ENCODE measurements around the gene GSTM3. TPM values are rescaled to one million over a fixed set of nuclear protein-coding genes. Genes with fewer than 3 reads are reported as not detected.

The GSTM3 gene
- total RNA-seq, 1 donor from 2014 or later, result 55.2 TPM

DNA sequence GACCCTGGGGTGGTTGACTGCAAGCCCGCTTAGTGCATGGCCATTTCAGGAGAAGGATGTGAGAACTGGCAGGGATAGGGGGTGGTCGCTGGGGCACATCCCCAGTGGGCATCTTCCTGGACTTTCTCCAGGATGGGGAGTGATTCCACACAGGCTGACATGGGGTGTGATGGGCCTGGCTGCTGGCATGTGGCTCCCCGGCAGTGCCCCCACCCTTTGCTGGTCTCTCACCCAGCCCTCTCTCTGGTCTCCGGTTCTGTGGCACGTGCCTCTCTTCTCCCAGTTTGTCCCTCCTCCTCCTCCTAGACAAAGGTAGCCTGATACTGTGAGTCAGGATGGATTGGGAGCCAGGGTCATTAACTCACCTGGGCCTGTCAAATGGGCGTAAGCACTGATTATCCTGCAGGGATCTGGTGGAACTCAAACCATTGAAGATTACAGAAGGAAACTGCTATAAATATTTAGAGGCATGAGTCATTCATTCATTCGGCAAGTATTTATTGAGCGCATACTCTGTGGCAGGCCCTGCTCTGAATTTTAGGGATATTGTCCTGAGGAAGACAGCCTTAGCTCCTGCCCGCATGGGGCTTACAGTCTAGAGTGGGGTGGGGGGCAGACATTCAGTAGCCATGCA, 46.5 kb upstream of the GSTM3 start:
- no peaks in the 10 kb centered on the region for H3K9me3 Mint-ChIP-seq
- peaks cover 91% of the 10 kb centered on the region for H3K4me1 Mint-ChIP-seq
- H3K27ac Mint-ChIP-seq, result peak overlapping the region; percentile 96
- H3K36me3 Mint-ChIP-seq, result no peaks in the 10 kb centered on the region
- no peaks in the 10 kb centered on the region for H3K27me3 Mint-ChIP-seq (ENCODE audit: low read depth)
- no peak overlapping the region for H3K4me3 Mint-ChIP-seq
- peak in 1 of 2 experiments; percentile 9 for DNase-seq (ENCODE audit: low spot score in 2 of 2, unreplicated experiment in 2 of 2)
- TF ChIP-seq, protein P1, sequence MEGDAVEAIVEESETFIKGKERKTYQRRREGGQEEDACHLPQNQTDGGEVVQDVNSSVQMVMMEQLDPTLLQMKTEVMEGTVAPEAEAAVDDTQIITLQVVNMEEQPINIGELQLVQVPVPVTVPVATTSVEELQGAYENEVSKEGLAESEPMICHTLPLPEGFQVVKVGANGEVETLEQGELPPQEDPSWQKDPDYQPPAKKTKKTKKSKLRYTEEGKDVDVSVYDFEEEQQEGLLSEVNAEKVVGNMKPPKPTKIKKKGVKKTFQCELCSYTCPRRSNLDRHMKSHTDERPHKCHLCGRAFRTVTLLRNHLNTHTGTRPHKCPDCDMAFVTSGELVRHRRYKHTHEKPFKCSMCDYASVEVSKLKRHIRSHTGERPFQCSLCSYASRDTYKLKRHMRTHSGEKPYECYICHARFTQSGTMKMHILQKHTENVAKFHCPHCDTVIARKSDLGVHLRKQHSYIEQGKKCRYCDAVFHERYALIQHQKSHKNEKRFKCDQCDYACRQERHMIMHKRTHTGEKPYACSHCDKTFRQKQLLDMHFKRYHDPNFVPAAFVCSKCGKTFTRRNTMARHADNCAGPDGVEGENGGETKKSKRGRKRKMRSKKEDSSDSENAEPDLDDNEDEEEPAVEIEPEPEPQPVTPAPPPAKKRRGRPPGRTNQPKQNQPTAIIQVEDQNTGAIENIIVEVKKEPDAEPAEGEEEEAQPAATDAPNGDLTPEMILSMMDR (IDR thresholded peaks at IDR 0.05; ENCODE audit: unreplicated experiment), result no peak

DNA sequence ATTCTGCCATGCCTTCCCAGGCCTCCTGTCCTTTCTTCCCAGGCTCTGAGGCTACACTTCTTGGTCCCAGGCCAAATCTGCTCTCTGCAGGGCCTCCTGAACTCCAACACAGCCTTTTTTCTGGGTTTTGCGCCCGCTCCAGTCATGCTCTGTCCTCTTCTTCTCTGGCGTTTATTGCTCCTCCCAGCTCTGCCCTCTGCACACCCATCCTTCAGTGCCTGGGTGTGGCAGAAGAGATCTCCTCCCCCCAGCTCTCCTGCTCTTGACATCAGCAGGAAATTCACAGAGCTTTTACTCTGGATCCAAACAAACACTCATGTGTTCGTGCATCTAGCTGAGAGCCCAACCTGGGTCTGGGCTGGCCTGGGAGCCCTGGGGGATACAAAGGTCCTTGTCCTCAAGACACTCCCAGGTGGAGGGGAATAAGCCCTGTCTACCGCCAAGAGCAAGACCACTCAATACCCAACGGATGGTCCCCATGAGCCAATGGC, 45.7 kb upstream of the GSTM3 start:
- H3K4me1 Mint-ChIP-seq, result peaks cover 90% of the 10 kb centered on the region
- peak overlapping the region; percentile 96 for H3K27ac Mint-ChIP-seq
- no peaks in the 10 kb centered on the region for H3K27me3 Mint-ChIP-seq (ENCODE audit: low read depth)
- H3K9me3 Mint-ChIP-seq, result no peaks in the 10 kb centered on the region
- TF ChIP-seq, protein P1 (IDR thresholded peaks at IDR 0.05; ENCODE audit: unreplicated experiment), result no peak
- H3K36me3 Mint-ChIP-seq, result no peaks in the 10 kb centered on the region
- peak in 1 of 2 experiments; percentile 10 for DNase-seq (ENCODE audit: low spot score in 2 of 2, unreplicated experiment in 2 of 2)
- H3K4me3 Mint-ChIP-seq, result no peak overlapping the region

DNA sequence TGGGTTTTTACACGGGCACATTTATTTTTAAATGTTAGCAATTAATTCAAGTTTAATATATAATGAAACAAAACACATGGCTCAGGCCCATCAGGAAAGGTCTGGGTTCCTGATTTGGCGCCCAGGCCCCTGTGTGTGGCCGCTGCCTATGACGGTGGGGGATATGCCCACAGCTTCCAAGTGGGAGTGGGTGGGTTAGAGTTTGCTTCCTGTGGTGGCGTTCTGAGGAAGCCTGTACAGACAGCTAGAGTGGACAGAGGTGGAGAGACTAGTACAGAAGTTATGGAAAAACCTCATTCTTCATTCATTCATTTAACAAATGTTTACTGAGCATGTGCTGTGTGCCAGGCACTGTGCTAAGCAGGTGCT, 45.3 kb upstream of the GSTM3 start:
- peaks cover 86% of the 10 kb centered on the region for H3K4me1 Mint-ChIP-seq
- no peaks in the 10 kb centered on the region for H3K36me3 Mint-ChIP-seq
- no peak for DNase-seq (ENCODE audit: low spot score in 2 of 2, unreplicated experiment in 2 of 2)
- H3K27me3 Mint-ChIP-seq (ENCODE audit: low read depth), result no peaks in the 10 kb centered on the region
- TF ChIP-seq, protein P1 (IDR thresholded peaks at IDR 0.05; ENCODE audit: unreplicated experiment), result no peak
- H3K4me3 Mint-ChIP-seq, result no peak overlapping the region
- peak overlapping the region; percentile 96 for H3K27ac Mint-ChIP-seq
- H3K9me3 Mint-ChIP-seq, result no peaks in the 10 kb centered on the region

DNA sequence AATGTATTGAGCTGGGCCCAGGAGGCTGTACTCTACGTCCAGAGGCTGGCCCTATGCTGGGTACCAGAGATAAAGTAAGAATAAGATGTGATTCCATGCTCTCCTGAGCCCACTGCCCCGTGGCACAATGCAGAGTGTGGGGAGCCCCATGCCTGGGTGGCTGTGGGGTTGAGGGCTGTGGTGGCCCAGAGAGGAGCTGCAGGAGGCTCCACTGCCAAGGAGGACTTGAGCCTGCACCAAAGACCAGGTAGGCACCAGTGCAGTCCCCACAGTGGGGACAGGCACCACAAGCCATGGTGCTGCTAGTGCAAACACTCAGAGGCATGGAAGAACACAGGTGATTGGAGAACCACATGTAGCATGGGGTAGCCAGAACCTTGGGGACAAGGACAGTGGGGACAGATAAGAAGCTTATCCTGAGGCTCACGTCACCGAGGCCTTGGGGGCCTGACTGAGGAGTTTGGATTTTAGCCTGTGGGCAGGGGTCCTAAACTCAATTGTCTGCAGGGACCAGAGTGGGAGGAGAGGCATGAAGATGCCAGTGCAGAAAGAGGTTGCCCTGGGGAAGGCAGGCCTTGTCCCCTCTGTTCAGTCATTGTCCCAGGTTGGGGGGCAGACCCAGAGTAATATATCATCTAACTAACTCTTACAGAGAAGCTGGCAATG, 44.7 kb upstream of the GSTM3 start:
- H3K9me3 Mint-ChIP-seq, result peaks cover 2% of the 10 kb centered on the region
- no peak for DNase-seq (ENCODE audit: low spot score in 2 of 2, unreplicated experiment in 2 of 2)
- no peak overlapping the region for H3K4me3 Mint-ChIP-seq
- no peaks in the 10 kb centered on the region for H3K36me3 Mint-ChIP-seq
- TF ChIP-seq, protein P1 (IDR thresholded peaks at IDR 0.05; ENCODE audit: unreplicated experiment), result no peak
- H3K27me3 Mint-ChIP-seq (ENCODE audit: low read depth), result no peaks in the 10 kb centered on the region
- no peak overlapping the region for H3K27ac Mint-ChIP-seq
- peaks cover 81% of the 10 kb centered on the region for H3K4me1 Mint-ChIP-seq

DNA sequence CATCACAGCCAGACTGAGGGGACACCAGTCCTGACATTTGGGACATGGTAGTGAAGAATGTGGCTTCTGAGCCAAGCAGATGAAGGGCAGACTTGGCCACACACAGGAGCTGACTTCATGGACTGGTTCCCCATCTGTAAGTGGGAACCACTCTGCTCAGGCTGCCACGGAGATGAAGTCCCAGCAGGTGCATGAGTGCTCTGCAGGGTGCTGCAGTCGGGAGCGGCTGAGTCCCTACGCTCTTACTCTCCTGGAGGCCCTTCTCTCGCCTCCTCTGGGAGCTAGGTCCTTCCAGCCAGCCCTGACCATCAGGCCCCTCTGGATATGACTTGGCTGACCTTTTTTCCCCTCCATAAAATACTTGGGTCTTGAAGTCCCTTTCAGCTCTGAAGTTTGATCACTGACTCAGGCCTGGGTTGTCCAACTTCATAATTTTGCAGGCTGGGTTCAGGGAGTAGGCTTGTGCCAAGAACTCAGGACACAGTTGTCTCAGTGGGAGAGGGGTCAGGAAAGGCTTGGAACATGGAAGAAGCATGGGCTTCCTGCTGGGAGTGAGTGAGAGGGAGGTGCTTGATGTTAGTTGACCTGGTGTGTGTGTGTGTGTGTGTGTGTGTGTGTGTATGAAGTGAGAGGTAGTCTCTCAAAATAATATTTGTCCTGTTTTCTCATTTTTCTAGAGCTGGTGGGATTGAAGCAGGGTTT, 43.9 kb upstream of the GSTM3 start:
- H3K36me3 Mint-ChIP-seq, result no peaks in the 10 kb centered on the region
- H3K9me3 Mint-ChIP-seq, result peaks cover 4% of the 10 kb centered on the region
- peaks cover 77% of the 10 kb centered on the region for H3K4me1 Mint-ChIP-seq
- DNase-seq (ENCODE audit: low spot score in 2 of 2, unreplicated experiment in 2 of 2), result no peak
- H3K4me3 Mint-ChIP-seq, result no peak overlapping the region
- no peaks in the 10 kb centered on the region for H3K27me3 Mint-ChIP-seq (ENCODE audit: low read depth)
- TF ChIP-seq, protein P1 (IDR thresholded peaks at IDR 0.05; ENCODE audit: unreplicated experiment), result no peak
- H3K27ac Mint-ChIP-seq, result peak overlapping the region; percentile 97
